Measurements from ENCODE around the gene MROH9.

MROH9 gene

DNA sequence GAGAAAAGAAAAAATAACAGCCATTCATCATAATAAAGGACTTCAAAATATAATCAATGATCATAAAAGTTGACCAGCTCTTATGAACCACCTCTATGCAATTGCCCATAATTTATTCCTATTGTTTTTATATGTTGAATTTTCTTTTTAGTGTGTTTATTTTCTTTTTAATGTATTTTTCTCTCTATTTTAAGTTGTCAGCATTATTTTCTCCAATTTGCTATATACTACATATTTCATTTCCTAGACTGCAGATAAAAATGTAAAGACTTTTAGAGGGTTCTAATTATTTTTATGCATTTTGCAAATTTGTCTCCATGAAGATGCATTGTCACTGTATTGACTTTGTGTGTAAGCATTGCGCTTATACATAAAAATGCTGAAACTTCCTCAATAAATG, 58.4 kb downstream of the MROH9 start:
- Histone ChIP-seq H3K9ac (ENCODE audit: low read length) (no peak overlapping the region), H2AFZ (ENCODE audit: low read depth, low read length, severe bottlenecking) (no peak overlapping the region), H3K27ac (ENCODE audit: low read depth, low read length) (no peak overlapping the region), H3K9me2 (replicated peaks; ENCODE audit: insufficient read depth, low read length) (no peaks in the 10 kb centered on the region), H3K36me3 (ENCODE audit: low read length) (no peaks in the 10 kb centered on the region), H3K79me2 (ENCODE audit: insufficient read depth, low read length) (no peaks in the 10 kb centered on the region), H3K9me3 (ENCODE audit: insufficient read depth, low read length) (no peaks in the 10 kb centered on the region), H3K4me3 (ENCODE audit: insufficient read depth, low read length, poor library complexity, severe bottlenecking) (no peak overlapping the region), H3F3A (ENCODE audit: insufficient read depth) (no peaks in the 10 kb centered on the region), H3K27me3 (ENCODE audit: low read length) (no peaks in the 10 kb centered on the region), H4K20me1 (ENCODE audit: low read depth, low read length) (no peaks in the 10 kb centered on the region), H3K4me2 (ENCODE audit: low read depth, low read length, poor library complexity, severe bottlenecking) (no peak overlapping the region)
- TF ChIP-seq, protein P1, sequence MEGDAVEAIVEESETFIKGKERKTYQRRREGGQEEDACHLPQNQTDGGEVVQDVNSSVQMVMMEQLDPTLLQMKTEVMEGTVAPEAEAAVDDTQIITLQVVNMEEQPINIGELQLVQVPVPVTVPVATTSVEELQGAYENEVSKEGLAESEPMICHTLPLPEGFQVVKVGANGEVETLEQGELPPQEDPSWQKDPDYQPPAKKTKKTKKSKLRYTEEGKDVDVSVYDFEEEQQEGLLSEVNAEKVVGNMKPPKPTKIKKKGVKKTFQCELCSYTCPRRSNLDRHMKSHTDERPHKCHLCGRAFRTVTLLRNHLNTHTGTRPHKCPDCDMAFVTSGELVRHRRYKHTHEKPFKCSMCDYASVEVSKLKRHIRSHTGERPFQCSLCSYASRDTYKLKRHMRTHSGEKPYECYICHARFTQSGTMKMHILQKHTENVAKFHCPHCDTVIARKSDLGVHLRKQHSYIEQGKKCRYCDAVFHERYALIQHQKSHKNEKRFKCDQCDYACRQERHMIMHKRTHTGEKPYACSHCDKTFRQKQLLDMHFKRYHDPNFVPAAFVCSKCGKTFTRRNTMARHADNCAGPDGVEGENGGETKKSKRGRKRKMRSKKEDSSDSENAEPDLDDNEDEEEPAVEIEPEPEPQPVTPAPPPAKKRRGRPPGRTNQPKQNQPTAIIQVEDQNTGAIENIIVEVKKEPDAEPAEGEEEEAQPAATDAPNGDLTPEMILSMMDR (IDR thresholded peaks at IDR 0.05; ENCODE audit: insufficient read depth, low read length, poor library complexity, severe bottlenecking) = no peak
- TF ChIP-seq EZH2phosphoT487 (conservative IDR thresholded peaks at IDR 0.05; ENCODE audit: low read length) = no peak

DNA sequence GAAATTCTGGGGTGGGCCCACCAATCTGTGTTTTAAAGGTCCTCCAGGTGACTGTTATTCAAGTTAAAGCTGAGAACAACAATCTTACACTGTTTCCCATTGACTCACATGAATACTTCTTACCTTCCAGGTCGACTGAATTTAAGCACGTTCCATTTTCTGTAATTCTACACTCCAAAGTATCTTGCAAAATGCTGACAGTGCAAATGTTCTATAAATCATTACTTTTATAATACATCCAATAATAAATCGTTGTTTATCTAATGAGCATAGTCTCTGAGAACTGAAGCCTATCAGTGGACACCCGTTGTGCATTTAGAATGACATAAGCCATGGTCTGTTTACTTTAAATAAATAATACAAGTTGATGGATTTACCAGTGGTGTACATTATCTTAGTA, 79.5 kb downstream of the MROH9 start:
- no peaks in the 10 kb centered on the region for H3K36me3 ChIP-seq (ENCODE audit: low read length)
- no peaks in the 10 kb centered on the region for H3K9me3 ChIP-seq (ENCODE audit: insufficient read depth, low read length)
- H3F3A ChIP-seq (ENCODE audit: insufficient read depth) = no peaks in the 10 kb centered on the region
- no peaks in the 10 kb centered on the region for H3K27me3 ChIP-seq (ENCODE audit: low read length)
- no peaks in the 10 kb centered on the region for H3K79me2 ChIP-seq (ENCODE audit: insufficient read depth, low read length)
- no peak for TF ChIP-seq EZH2phosphoT487 (conservative IDR thresholded peaks at IDR 0.05; ENCODE audit: low read length)
- TF ChIP-seq, protein P1 (IDR thresholded peaks at IDR 0.05; ENCODE audit: insufficient read depth, low read length, poor library complexity, severe bottlenecking) = no peak
- H2AFZ ChIP-seq (ENCODE audit: low read depth, low read length, severe bottlenecking) = no peak overlapping the region
- no peaks in the 10 kb centered on the region for H4K20me1 ChIP-seq (ENCODE audit: low read depth, low read length)
- no peak overlapping the region for H3K4me2 ChIP-seq (ENCODE audit: low read depth, low read length, poor library complexity, severe bottlenecking)
- no peak overlapping the region for H3K27ac ChIP-seq (ENCODE audit: low read depth, low read length)
- no peak overlapping the region for H3K9ac ChIP-seq (ENCODE audit: low read length)
- H3K4me3 ChIP-seq (ENCODE audit: insufficient read depth, low read length, poor library complexity, severe bottlenecking) = no peak overlapping the region
- no peaks in the 10 kb centered on the region for H3K9me2 ChIP-seq (replicated peaks; ENCODE audit: insufficient read depth, low read length)

DNA sequence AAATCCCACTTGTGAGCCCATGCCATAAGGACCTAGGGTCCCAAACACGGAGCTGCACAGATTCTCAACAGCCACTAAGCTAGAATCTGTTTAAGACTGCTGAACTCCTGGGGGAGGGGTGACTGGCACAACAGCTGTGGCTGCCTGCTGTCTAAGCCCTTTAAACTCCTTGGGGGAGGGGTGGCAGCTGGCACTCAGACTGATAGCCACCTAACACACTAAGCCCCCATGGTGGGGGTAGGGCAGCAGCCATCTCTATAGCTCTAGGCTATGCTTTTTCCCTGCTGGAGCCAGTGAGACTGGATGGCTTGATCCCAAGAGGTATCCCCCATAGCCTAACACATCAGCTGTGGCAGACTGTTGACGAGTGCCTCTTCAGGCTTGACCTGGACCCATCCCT, 82.1 kb downstream of the MROH9 start:
- H2AFZ ChIP-seq (ENCODE audit: low read depth, low read length, severe bottlenecking) = no peak overlapping the region
- no peaks in the 10 kb centered on the region for H3K79me2 ChIP-seq (ENCODE audit: insufficient read depth, low read length)
- no peak overlapping the region for H3K27ac ChIP-seq (ENCODE audit: low read depth, low read length)
- H3K4me3 ChIP-seq (ENCODE audit: insufficient read depth, low read length, poor library complexity, severe bottlenecking) = no peak overlapping the region
- H3K27me3 ChIP-seq (ENCODE audit: low read length) = no peaks in the 10 kb centered on the region
- H3K9ac ChIP-seq (ENCODE audit: low read length) = no peak overlapping the region
- no peak overlapping the region for H3K4me2 ChIP-seq (ENCODE audit: low read depth, low read length, poor library complexity, severe bottlenecking)
- no peak for TF ChIP-seq EZH2phosphoT487 (conservative IDR thresholded peaks at IDR 0.05; ENCODE audit: low read length)
- TF ChIP-seq, protein P1 (IDR thresholded peaks at IDR 0.05; ENCODE audit: insufficient read depth, low read length, poor library complexity, severe bottlenecking) = no peak
- H3K36me3 ChIP-seq (ENCODE audit: low read length) = no peaks in the 10 kb centered on the region
- H3F3A ChIP-seq (ENCODE audit: insufficient read depth) = no peaks in the 10 kb centered on the region
- H3K9me3 ChIP-seq (ENCODE audit: insufficient read depth, low read length) = no peaks in the 10 kb centered on the region
- no peaks in the 10 kb centered on the region for H3K9me2 ChIP-seq (replicated peaks; ENCODE audit: insufficient read depth, low read length)
- no peaks in the 10 kb centered on the region for H4K20me1 ChIP-seq (ENCODE audit: low read depth, low read length)

Data from SU-DHL-6 (cell line).